Small intestine (tissue), 7 donors: ENCODE measurements around the gene UBAC1. TPM values are rescaled to one million over a fixed set of nuclear protein-coding genes. Genes with fewer than 3 reads are reported as not detected.

Experiments
- DNase-seq, 2 donors: peaks; one replicate each; pipeline versions ENCODE4 v3.0.0 to v3.0.0-alpha.2; 2013
- FAIRE-seq: peaks from 2 replicates; lab custom pipeline; 2012; peaks lifted over from hg19 to GRCh38; lab: Jason Lieb, UNC
- H3K27ac ChIP-seq, 3 donors: one replicate each; pipeline ENCODE4 v1.5.1; 2013; ENCODE audit warnings: low read length in 2 of 3, mild to moderate bottlenecking in 2 of 3, control low read depth in 1 of 3, inconsistent platforms in 1 of 3, low read depth in 1 of 3, moderate library complexity in 1 of 3
- H3K27me3 ChIP-seq, 3 donors: one replicate each; pipeline ENCODE4 v1.6.1; 2013; ENCODE audit warnings: low read length in 3 of 3, inconsistent platforms in 1 of 3; ENCODE audit not compliant: control insufficient read depth in 3 of 3, insufficient read depth in 3 of 3
- H3K36me3 ChIP-seq, 3 donors: one replicate each; pipeline ENCODE4 v1.6.1; 2013; ENCODE audit warnings: low read length in 3 of 3, inconsistent platforms in 1 of 3, low read depth in 1 of 3, mild to moderate bottlenecking in 1 of 3, moderate library complexity in 1 of 3; ENCODE audit not compliant: control insufficient read depth in 3 of 3, insufficient read depth in 2 of 3
- H3K4me1 ChIP-seq, 3 donors: one replicate each; pipeline ENCODE4 v1.6.1; 2013; ENCODE audit warnings: low read length in 2 of 3, inconsistent platforms in 1 of 3, low read depth in 1 of 3, mild to moderate bottlenecking in 1 of 3, moderate library complexity in 1 of 3; ENCODE audit not compliant: control insufficient read depth in 3 of 3, insufficient read depth in 2 of 3
- H3K4me3 ChIP-seq, 3 donors: one replicate each; pipeline ENCODE4 v1.5.1; 2013; ENCODE audit warnings: low read length in 3 of 3, control low read depth in 1 of 3, inconsistent platforms in 1 of 3, low read depth in 1 of 3, mild to moderate bottlenecking in 1 of 3, moderate library complexity in 1 of 3
- H3K9me3 ChIP-seq, 2 donors: one replicate each; pipeline ENCODE4 v1.6.1; 2013; ENCODE audit warnings: low read depth in 1 of 2, low read length in 1 of 2; ENCODE audit not compliant: control insufficient read depth in 2 of 2, insufficient read depth in 1 of 2
- WGBS, 3 donors: extraction: QIAGEN DNeasy Blood & Tissue Kit; methylation state at CpG; one replicate each; pipeline ENCODE4 v1.1.7; 2013; 5-methylcytosine and 5-hydroxymethylcytosine counted together
- polyA plus RNA-seq, 4 donors: library from polyadenylated mRNA; stranded (reverse) in 3 of 4; unstranded in 1 of 4; fragments of 200-250 nt in 3 of 4; fragments of 120-200 nt in 1 of 4; gene quantifications; one replicate each; pipeline versions ENCODE4 v1.2.1 to v1.2.3, GENCODE V29; 2013
- donor health status: healthy with polysubstance abuse.
- donor health status: control.
- donor health status: control.
- donor health status: Bipolar disorder and iron deficiency.
- donor health status: healthy.

The UBAC1 gene
- polyA plus RNA-seq, 4 donors = 19.9 to 78.5 (median 63.3) TPM

GRCh38 chr9:135986605-135987004 lies 25.4 kb upstream of the UBAC1 start:
- peaks cover 0 to 38% (median 2%) of the 10 kb centered on the region in 3 donors for H3K27me3 ChIP-seq

GRCh38 chr9:135985889-135986288 lies 24.7 kb upstream of the UBAC1 start:
- Histone ChIP-seq H3K9me3 (no peaks in the 10 kb centered on the region), H3K4me3 (no peak overlapping the region), H3K36me3 (no peaks in the 10 kb centered on the region), H3K27ac (no peak overlapping the region), H3K27me3 (peaks cover 0 to 38% (median 2%) of the 10 kb centered on the region in 3 donors), H3K4me1 (peaks cover 0 to 6% (median 0%) of the 10 kb centered on the region in 3 donors)
- no peak for DNase-seq
- no peak for FAIRE-seq
- WGBS, 3 donors = 82 to 88% (median 84%) methylated on average over 21 of the region's 21 CpGs

More at GRCh38 chr9:135986605-135987004, 25.4 kb upstream of the UBAC1 start:
- H3K9me3 ChIP-seq = no peaks in the 10 kb centered on the region
- H3K4me1 ChIP-seq = peaks cover 0 to 6% (median 0%) of the 10 kb centered on the region in 3 donors
- FAIRE-seq = no peak
- no peak for DNase-seq
- 67 to 79% (median 68%) methylated on average over 15 of the region's 15 CpGs for WGBS, 3 donors
- no peak overlapping the region for H3K27ac ChIP-seq
- H3K36me3 ChIP-seq = no peaks in the 10 kb centered on the region
- H3K4me3 ChIP-seq = no peak overlapping the region

GRCh38 chr9:135985459-135985774 lies 24.2 kb upstream of the UBAC1 start:
- no peak for DNase-seq
- WGBS, 3 donors = 80 to 90% (median 84%) methylated on average over 13 to 14 of the region's 14 CpGs
- Histone ChIP-seq H3K36me3 (no peaks in the 10 kb centered on the region), H3K27me3 (peaks cover 0 to 37% (median 2%) of the 10 kb centered on the region in 3 donors), H3K4me1 (peaks cover 0 to 5% (median 0%) of the 10 kb centered on the region in 3 donors), H3K4me3 (no peak overlapping the region), H3K9me3 (no peaks in the 10 kb centered on the region), H3K27ac (no peak overlapping the region)
- FAIRE-seq = no peak

- Histone ChIP-seq H3K9me3 (no peaks in the 10 kb centered on the region), H3K27me3 (peaks cover 0 to 33% (median 2%) of the 10 kb centered on the region in 3 donors), H3K4me3 (no peak overlapping the region), H3K27ac (no peak overlapping the region), H3K36me3 (no peaks in the 10 kb centered on the region), H3K4me1 (no peaks in the 10 kb centered on the region)
- DNase-seq (no peak), FAIRE-seq (no peak)
- 74 to 78% (median 76%) methylated on average over 17 to 22 of the region's 22 CpGs for WGBS, 3 donors
Observed at GRCh38 chr9:135984072-135984710, 23.0 kb upstream of the UBAC1 start.

GRCh38 chr9:135983208-135984071 lies 22.3 kb upstream of the UBAC1 start:
- WGBS, 3 donors = 49 to 69% (median 59%) methylated on average over 26 of the region's 26 CpGs
- Histone ChIP-seq H3K4me1 (no peaks in the 10 kb centered on the region), H3K27me3 (peaks cover 0 to 29% (median 2%) of the 10 kb centered on the region in 3 donors), H3K9me3 (no peaks in the 10 kb centered on the region), H3K4me3 (no peak overlapping the region), H3K36me3 (no peaks in the 10 kb centered on the region), H3K27ac (no peak overlapping the region)
- DNase-seq = no peak
- no peak for FAIRE-seq

GRCh38 chr9:135982499-135983207 lies 21.5 kb upstream of the UBAC1 start:
- Histone ChIP-seq H3K4me1 (no peaks in the 10 kb centered on the region), H3K4me3 (no peak overlapping the region), H3K36me3 (no peaks in the 10 kb centered on the region), H3K27me3 (peaks cover 0 to 29% (median 2%) of the 10 kb centered on the region in 3 donors), H3K27ac (no peak overlapping the region), H3K9me3 (no peaks in the 10 kb centered on the region)
- DNase-seq = no peak
- WGBS, 3 donors = 59 to 80% (median 73%) methylated on average over 24 of the region's 24 CpGs
- FAIRE-seq = no peak

- H3K4me1 ChIP-seq = no peaks in the 10 kb centered on the region
- FAIRE-seq (no peak), DNase-seq (no peak)
- H3K27ac ChIP-seq = no peak overlapping the region
- peaks cover 0 to 29% (median 2%) of the 10 kb centered on the region in 3 donors for H3K27me3 ChIP-seq
- WGBS, 3 donors = 79 to 88% (median 82%) methylated on average over 25 to 29 of the region's 29 CpGs
- H3K36me3 ChIP-seq = no peaks in the 10 kb centered on the region
- no peak overlapping the region for H3K4me3 ChIP-seq
- H3K9me3 ChIP-seq = no peaks in the 10 kb centered on the region
Observed at GRCh38 chr9:135980926-135981630, 19.9 kb upstream of the UBAC1 start.
